ENCODE results near the gene NR0B2.
A peak's percentile ranks its signal among the peaks of the same experiment; 100 is the strongest.

The NR0B2 gene

DNA sequence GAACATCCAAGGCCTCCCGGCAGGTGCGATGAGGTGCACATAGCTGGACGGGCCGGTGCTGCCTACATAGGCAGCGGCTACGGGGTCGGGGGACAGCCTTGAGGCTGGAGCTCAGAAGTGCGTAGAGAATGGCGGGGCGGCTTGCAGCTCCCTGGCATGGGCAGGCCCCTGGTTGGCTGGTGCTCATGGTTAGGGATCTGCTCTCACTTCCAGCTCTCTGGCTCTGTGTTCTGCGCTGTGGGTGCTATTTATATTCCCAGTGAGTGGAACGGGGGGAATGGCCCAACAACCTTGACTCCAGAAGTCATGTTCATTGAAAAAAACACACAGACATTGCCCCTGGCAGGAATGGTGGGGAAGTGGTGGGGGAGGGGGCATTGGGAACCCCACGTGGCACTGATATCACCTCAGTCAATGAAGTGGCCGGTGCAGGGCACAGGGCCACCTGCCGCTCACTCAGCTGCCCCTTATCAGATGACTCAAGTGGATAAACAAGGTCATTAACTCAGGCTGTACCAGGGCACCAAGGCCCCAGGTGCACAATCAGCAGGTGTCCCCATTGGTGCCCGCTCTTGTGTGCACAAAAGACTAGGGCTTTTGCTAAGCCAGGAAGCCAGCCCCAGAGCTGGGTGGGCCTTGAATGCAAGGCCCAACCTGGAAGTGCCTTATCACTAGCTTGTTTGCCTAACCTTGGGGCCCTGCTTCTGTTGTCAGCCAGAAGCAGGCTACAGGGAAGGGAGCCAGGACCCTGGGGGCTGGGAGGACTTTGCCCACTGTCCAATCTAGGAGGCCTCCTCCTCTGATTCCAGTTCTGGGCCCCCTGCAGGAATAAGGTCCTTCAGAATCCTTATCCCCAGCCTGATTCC lies at the start of gene NR0B2:
TSS of gene NR0B2 (minus strand) at position 222 of the 866 bp plus-strand sequence. CDS start at position 187, 35 bp downstream.
- no peak within 1 kb of the TSS for H3K27ac ChIP-seq
- intact Hi-C loops (cut with DNase I; ENCODE audit: low total_unique reads), result no loop called here
- no peak within 1 kb of the TSS for H3K4me3 ChIP-seq

DNA sequence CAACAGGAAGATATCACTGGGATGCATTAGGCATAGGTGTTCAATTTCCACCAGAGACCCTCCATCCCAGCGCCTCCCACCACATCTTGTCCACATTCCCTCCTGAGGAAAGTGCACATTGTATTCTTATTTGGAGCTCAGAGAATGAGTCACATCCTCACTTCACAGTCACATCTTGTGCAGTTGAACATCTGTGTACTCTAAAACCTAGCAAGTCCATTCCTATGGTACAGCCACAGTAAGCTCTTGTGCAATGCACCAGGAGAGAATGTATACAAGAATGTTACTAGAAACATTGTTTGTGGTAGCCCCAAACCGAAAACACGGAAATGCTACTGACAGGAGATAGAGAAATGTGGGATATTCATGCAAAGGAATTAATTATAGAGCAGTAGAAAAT lies 48.1 kb upstream of the NR0B2 start:
- peaks cover 0 to 11% (median 8%) of the 10 kb centered on the region in 4 donors for H3K4me1 ChIP-seq
- intact Hi-C loops (cut with DNase I; ENCODE audit: low total_unique reads), result no loop called here
- peaks cover 4 to 84% of the 10 kb centered on the region in 2 donors for H3K27me3 ChIP-seq
- no peak for DNase-seq
- no peak overlapping the region for H3K27ac ChIP-seq
- no peak overlapping the region for H3K4me3 ChIP-seq
- no peaks in the 10 kb centered on the region for H3K36me3 ChIP-seq
- TF ChIP-seq CTCF (IDR thresholded peaks at IDR 0.05), result no peak
- no peaks in the 10 kb centered on the region for H3K9me3 ChIP-seq

More for the DNA sequence above, at the start of gene NR0B2:
- no peaks in the 10 kb centered on the region for H3K27me3 ChIP-seq
- DNase-seq, result no peak
- no peaks in the 10 kb centered on the region for H3K36me3 ChIP-seq
- no peaks in the 10 kb centered on the region for H3K9me3 ChIP-seq
- H3K4me1 ChIP-seq, result no peaks in the 10 kb centered on the region
- no peak for TF ChIP-seq CTCF (IDR thresholded peaks at IDR 0.05)

GRCh38 chr1:26960625-26960966 lies 46.8 kb upstream of the NR0B2 start:
- intact Hi-C loops (cut with DNase I; ENCODE audit: low total_unique reads), result no loop called here
- TF ChIP-seq CTCF (IDR thresholded peaks at IDR 0.05), result no peak
- H3K9me3 ChIP-seq, result peaks cover 0 to 7% (median 0%) of the 10 kb centered on the region in 3 donors
- H3K4me1 ChIP-seq, result peaks cover 0 to 11% (median 8%) of the 10 kb centered on the region in 4 donors
- no peak for DNase-seq
- no peak overlapping the region for H3K4me3 ChIP-seq
- no peaks in the 10 kb centered on the region for H3K36me3 ChIP-seq
- peaks cover 4 to 75% of the 10 kb centered on the region in 2 donors for H3K27me3 ChIP-seq
- H3K27ac ChIP-seq, result no peak overlapping the region

GRCh38 chr1:26959722-26960624 lies 46.2 kb upstream of the NR0B2 start, which contains the start of gene KDF1:
KDF1 (minus strand) TSS chr1:26960468; CDS start chr1:26952380, 8,088 bp downstream.
- intact Hi-C loops (cut with DNase I; ENCODE audit: low total_unique reads), result no loop called here
- no peak for DNase-seq
- H3K4me1 ChIP-seq, result peaks cover 0 to 11% (median 8%) of the 10 kb centered on the region in 4 donors
- H3K27me3 ChIP-seq, result peaks cover 4 to 75% of the 10 kb centered on the region in 2 donors
- no peak for TF ChIP-seq CTCF (IDR thresholded peaks at IDR 0.05)
- H3K36me3 ChIP-seq, result no peaks in the 10 kb centered on the region
- H3K4me3 ChIP-seq, result peak within 1 kb of the TSS in 1 of 2 donors; percentile 26
- no peak within 1 kb of the TSS for H3K27ac ChIP-seq
- H3K9me3 ChIP-seq, result peaks cover 0 to 7% (median 0%) of the 10 kb centered on the region in 3 donors

DNA sequence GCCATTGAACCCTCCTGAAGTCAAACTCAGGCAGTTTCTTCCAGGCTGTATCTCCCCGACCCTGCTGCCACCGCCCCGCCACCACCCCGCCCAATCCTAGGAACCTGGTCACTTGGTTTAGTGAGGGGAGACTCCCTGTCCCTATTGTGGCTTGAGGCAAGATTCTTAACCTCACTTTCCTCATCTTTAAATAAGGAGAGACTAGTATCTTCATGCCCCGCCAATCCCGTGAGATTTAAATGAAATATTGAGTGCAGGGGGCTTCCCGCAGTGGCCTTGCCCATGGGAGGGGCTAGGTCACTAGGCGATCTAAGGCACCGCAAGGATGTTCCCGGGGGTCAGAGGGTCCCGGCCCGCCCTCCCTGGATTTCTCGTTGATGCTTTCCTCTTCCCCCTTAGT lies 45.5 kb upstream of the NR0B2 start:
- no peak for DNase-seq
- TF ChIP-seq CTCF (IDR thresholded peaks at IDR 0.05), result no peak
- H3K27me3 ChIP-seq, result peaks cover 4 to 72% of the 10 kb centered on the region in 2 donors
- peaks cover 0 to 11% (median 8%) of the 10 kb centered on the region in 4 donors for H3K4me1 ChIP-seq
- no peak overlapping the region for H3K4me3 ChIP-seq
- intact Hi-C loops (cut with DNase I; ENCODE audit: low total_unique reads), result no loop called here
- H3K27ac ChIP-seq, result no peak overlapping the region
- peaks cover 0 to 7% (median 0%) of the 10 kb centered on the region in 3 donors for H3K9me3 ChIP-seq
- H3K36me3 ChIP-seq, result no peaks in the 10 kb centered on the region
